Panc1 (cell line): ENCODE data around the gene OGFOD3. TPM values are rescaled to one million over a fixed set of nuclear protein-coding genes. Genes with fewer than 3 reads are reported as not detected.

Experiments
- ATAC-seq: fragments of 200-7000 bp; cut with Tn5 transposase; 2 replicates; pipeline ENCODE4 v1.9.1; 2020; ENCODE audit warnings: mild to moderate bottlenecking, moderate library complexity
- BruUV-seq: library from RNA; stranded (reverse); fragments of 400-500 nt; replicated peaks from 2 replicates; lab custom pipeline; 2021; lab: Mats Ljungman, UMichigan
- CTCF ChIA-PET: fragments of 300-600 bp; sonication (Branson Sonifier 250); formaldehyde crosslinking; loops from one replicate; lab custom pipeline; 2022; ENCODE audit warnings: antibody characterized with exemption; lab: Charles Lee
- POLR2A ChIA-PET: fragments of 300-600 bp; sonication (Branson Sonifier 250); formaldehyde crosslinking; loops from one replicate; lab custom pipeline; 2022; ENCODE audit warnings: antibody characterized with exemption; lab: Charles Lee
- DNase-seq: peaks from one replicate; pipeline ENCODE4 v3.0.0-alpha.2; 2010; ENCODE audit warnings: low read depth, low spot score
- H3K27ac ChIP-seq: 2 replicates; pipeline ENCODE4 v1.5.1; 2011; ENCODE audit warnings: mild to moderate bottlenecking, low read length, inconsistent platforms
- H3K27me3 ChIP-seq: fragments of 200-500 bp; sonication (Bioruptor generic); 2 replicates; pipeline ENCODE4 v1.6.0; 2014; ENCODE audit warnings: low read length, inconsistent platforms; ENCODE audit not compliant: control insufficient read depth, insufficient read depth
- H3K36me3 ChIP-seq: fragments of 200-500 bp; sonication (Bioruptor generic); 2 replicates; pipeline ENCODE4 v1.5.1; 2014; ENCODE audit warnings: inconsistent platforms, mild to moderate bottlenecking, low read length, moderate library complexity; ENCODE audit not compliant: control insufficient read depth, insufficient read depth
- H3K4me1 ChIP-seq: 2 replicates; pipeline ENCODE4 v1.5.1; 2011; ENCODE audit warnings: inconsistent platforms, mild to moderate bottlenecking, low read length, moderate library complexity; ENCODE audit not compliant: control insufficient read depth, insufficient read depth
- H3K4me3 ChIP-seq, 2 experiments: 2 replicates each; pipeline ENCODE4 v1.5.1; 2011 to 2012; ENCODE audit warnings: low read depth in 2 of 2, low read length in 2 of 2, mild to moderate bottlenecking in 2 of 2, inconsistent platforms in 1 of 2, moderate library complexity in 1 of 2
- H3K9me3 ChIP-seq: fragments of 200-500 bp; sonication (Bioruptor generic); 2 replicates; pipeline ENCODE4 v1.5.1; 2014; ENCODE audit warnings: low read depth, mild to moderate bottlenecking, inconsistent platforms, low read length, moderate library complexity; ENCODE audit not compliant: control insufficient read depth, insufficient read depth
- POLR2AphosphoS5 ChIP-seq: IDR thresholded peaks from 2 replicates; pipeline ENCODE4 v1.6.1; 2012; ENCODE audit warnings: mild to moderate bottlenecking, low read depth, low read length, moderate library complexity
- SIN3A ChIP-seq: IDR thresholded peaks from 2 replicates; pipeline ENCODE4 v1.6.1; 2012; ENCODE audit warnings: low read depth, mild to moderate bottlenecking, low read length, moderate library complexity, borderline replicate concordance; ENCODE audit not compliant: insufficient read depth
- TCF7L2 ChIP-seq: IDR thresholded peaks from 2 replicates; pipeline ENCODE4 v1.6.1; 2011; ENCODE audit warnings: mild to moderate bottlenecking, low read depth, low read length, inconsistent platforms
- in situ Hi-C: cut with HindIII; loops from 2 replicates; pipeline ENCODE4 v1.10.0; 2016; ENCODE audit warnings: low sequenced_read_pairs, low pct_unique_long_range_greater_than_20kb
- intact Hi-C: fragments of 100-400 bp; cut with micrococcal nuclease; formaldehyde crosslinking; loops from one replicate; pipeline ENCODE4 v1.10.0; 2022; ENCODE audit not compliant: unreplicated experiment
- total RNA-seq: library from RNA; stranded (reverse); gene quantifications from one replicate; pipeline ENCODE4 v1.2.1, GENCODE V29; 2021; ENCODE audit not compliant: unreplicated experiment
- TF ChIP-seq, protein P1 (sequence below): fragments of 450-650 bp; IDR thresholded peaks from 2 replicates; pipeline ENCODE4 v1.5.1; 2017; ENCODE audit warnings: mild to moderate bottlenecking
- TF ChIP-seq, protein P2 (sequence below), 2 experiments: IDR thresholded peaks; 2 replicates each; pipeline ENCODE4 v1.6.1; 2011 to 2012; ENCODE audit warnings: low read depth in 2 of 2, control low read depth in 1 of 2, low read length in 1 of 2, mild to moderate bottlenecking in 1 of 2, moderate library complexity in 1 of 2; ENCODE audit not compliant: insufficient read depth in 1 of 2

The OGFOD3 gene
- total RNA-seq, 1 experiment from 2014 or later: 53.9 TPM

DNA sequence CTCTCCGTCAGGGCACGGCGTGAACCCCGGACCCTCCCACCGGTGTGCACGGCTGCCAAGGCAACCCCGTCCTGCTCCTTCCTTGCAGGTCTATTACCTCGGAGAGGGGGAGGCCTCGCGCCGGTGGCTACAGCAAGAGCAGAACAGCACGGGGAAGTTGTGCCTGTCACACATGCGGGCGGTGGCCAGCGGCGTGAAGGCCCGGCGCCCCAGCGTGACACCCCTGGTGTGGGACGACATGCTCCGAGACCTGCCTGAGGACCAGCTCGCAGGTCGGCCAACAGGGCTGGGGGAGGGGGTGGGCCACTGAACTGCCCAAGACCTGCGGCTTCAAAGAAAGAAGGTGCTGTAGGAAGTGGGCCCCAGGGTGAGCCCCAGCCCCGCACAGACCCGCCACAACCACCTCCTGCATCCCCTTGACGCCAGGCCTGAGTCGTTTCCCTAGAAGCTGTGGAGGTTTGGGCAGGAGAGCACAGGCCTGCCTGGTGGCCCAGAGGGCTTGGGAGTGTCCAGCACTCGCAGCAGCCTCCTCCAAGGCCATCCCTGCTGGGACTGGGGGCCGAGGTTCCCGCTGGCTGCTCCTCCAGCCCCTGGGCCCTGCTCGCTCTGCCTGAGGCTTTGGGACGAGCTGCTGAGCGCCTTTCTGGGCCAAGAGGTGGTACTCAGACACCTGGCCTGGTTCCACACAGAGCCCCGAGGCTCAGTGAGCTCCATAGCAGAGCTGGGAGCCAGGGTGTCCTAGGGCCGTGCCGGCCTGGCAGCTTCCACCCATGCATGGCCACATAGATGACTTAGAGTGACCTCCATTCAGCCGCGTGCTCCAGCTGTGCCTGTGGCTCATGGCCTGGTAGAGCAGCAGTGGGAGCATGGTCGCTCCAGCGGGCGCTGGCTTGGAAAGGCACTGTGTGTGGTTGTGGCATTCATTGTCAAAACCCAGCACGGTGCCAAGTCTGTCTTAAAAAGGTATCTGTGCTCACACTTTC is 17.5 kb upstream of the OGFOD3 start:
- Histone ChIP-seq H3K27ac (no peak overlapping the region), H3K4me3 (no peak overlapping the region), H3K4me1 (no peaks in the 10 kb centered on the region; the same call in 1 of the 2 replicates), H3K9me3 (no peaks in the 10 kb centered on the region), H3K36me3 (no peaks in the 10 kb centered on the region), H3K27me3 (no peaks in the 10 kb centered on the region)
- TF ChIP-seq POLR2AphosphoS5 (no peak), TCF7L2 (no peak), SIN3A (no peak)
- TF ChIP-seq, protein P1, sequence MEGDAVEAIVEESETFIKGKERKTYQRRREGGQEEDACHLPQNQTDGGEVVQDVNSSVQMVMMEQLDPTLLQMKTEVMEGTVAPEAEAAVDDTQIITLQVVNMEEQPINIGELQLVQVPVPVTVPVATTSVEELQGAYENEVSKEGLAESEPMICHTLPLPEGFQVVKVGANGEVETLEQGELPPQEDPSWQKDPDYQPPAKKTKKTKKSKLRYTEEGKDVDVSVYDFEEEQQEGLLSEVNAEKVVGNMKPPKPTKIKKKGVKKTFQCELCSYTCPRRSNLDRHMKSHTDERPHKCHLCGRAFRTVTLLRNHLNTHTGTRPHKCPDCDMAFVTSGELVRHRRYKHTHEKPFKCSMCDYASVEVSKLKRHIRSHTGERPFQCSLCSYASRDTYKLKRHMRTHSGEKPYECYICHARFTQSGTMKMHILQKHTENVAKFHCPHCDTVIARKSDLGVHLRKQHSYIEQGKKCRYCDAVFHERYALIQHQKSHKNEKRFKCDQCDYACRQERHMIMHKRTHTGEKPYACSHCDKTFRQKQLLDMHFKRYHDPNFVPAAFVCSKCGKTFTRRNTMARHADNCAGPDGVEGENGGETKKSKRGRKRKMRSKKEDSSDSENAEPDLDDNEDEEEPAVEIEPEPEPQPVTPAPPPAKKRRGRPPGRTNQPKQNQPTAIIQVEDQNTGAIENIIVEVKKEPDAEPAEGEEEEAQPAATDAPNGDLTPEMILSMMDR: no peak
- TF ChIP-seq, protein P2, sequence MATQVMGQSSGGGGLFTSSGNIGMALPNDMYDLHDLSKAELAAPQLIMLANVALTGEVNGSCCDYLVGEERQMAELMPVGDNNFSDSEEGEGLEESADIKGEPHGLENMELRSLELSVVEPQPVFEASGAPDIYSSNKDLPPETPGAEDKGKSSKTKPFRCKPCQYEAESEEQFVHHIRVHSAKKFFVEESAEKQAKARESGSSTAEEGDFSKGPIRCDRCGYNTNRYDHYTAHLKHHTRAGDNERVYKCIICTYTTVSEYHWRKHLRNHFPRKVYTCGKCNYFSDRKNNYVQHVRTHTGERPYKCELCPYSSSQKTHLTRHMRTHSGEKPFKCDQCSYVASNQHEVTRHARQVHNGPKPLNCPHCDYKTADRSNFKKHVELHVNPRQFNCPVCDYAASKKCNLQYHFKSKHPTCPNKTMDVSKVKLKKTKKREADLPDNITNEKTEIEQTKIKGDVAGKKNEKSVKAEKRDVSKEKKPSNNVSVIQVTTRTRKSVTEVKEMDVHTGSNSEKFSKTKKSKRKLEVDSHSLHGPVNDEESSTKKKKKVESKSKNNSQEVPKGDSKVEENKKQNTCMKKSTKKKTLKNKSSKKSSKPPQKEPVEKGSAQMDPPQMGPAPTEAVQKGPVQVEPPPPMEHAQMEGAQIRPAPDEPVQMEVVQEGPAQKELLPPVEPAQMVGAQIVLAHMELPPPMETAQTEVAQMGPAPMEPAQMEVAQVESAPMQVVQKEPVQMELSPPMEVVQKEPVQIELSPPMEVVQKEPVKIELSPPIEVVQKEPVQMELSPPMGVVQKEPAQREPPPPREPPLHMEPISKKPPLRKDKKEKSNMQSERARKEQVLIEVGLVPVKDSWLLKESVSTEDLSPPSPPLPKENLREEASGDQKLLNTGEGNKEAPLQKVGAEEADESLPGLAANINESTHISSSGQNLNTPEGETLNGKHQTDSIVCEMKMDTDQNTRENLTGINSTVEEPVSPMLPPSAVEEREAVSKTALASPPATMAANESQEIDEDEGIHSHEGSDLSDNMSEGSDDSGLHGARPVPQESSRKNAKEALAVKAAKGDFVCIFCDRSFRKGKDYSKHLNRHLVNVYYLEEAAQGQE (IDR thresholded peaks at IDR 0.05; ENCODE audit: insufficient read depth in 1 of 2, low read depth in 2 of 2, low read length in 1 of 2): no peak
- ChIA-PET CTCF (no interaction called here), POLR2A (no interaction called here)
- in situ Hi-C loops (no loop called here), intact Hi-C loops (no loop called here)
- BruUV-seq: no TSS peak
- ATAC-seq (0 out of 2 replicates have a peak, but pooled peaks have one; percentile 2), DNase-seq (no peak)

DNA sequence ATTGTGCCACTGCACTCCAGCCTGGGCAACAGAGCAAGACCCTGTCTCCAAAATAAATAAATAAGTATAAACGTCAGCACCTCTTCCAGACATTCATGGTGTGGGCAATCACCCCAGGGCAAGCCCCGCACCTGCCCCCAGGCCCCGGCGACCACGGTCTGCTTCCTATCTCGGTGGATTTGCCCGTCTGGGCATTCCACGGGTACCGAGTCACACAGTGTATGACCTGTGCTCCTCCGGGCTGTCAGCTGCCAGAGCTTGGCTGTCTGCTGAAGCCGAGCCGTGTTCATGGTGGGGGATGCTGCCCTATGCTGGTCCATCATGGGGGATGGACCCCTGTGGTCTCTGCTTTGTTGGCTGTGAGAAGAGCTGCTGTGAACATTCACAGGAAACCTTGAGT is 16.7 kb upstream of the OGFOD3 start:
- no peak for DNase-seq
- in situ Hi-C loops: no loop called here
- POLR2A ChIA-PET: no interaction called here
- H3K36me3 ChIP-seq: no peaks in the 10 kb centered on the region
- intact Hi-C loops: no loop called here
- TF ChIP-seq POLR2AphosphoS5: no peak
- BruUV-seq: no TSS peak
- ATAC-seq: peak; percentile 6; the same call in 1 of the 2 replicates
- no peak overlapping the region for H3K27ac ChIP-seq
- H3K27me3 ChIP-seq: no peaks in the 10 kb centered on the region
- no peak overlapping the region for H3K4me3 ChIP-seq
- no peaks in the 10 kb centered on the region for H3K4me1 ChIP-seq
- H3K9me3 ChIP-seq: no peaks in the 10 kb centered on the region
- CTCF ChIA-PET: no interaction called here

DNA sequence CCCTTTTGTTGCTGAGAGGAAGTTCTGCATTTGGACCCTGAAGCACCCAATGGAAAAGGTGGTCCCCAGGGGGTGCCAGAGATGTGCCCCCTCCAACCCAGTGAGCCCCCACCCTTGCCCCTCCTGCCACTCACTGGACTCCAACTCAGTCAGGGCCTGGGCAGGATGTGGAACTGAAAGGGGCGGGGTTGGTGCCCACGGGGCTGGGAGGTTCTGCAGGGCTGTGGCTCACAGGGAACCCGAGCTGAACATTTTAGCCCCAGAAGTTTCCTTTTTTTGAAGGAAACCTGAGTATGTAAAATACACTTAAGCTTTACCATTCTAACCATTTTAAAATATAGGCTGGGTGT is 15.8 kb upstream of the OGFOD3 start:
- no peak for ATAC-seq
- CTCF ChIA-PET: no interaction called here

More for the DNA sequence above, 15.8 kb upstream of the OGFOD3 start:
- intact Hi-C loops: no loop called here
- H3K36me3 ChIP-seq: no peaks in the 10 kb centered on the region
- H3K27me3 ChIP-seq: no peaks in the 10 kb centered on the region
- in situ Hi-C loops: no loop called here
- no peaks in the 10 kb centered on the region for H3K4me1 ChIP-seq
- no peak overlapping the region for H3K27ac ChIP-seq
- BruUV-seq: no TSS peak
- no peak overlapping the region for H3K4me3 ChIP-seq
- POLR2A ChIA-PET: interaction anchor here (0.6 kb wide), 1 partner anchor 56 kb away, joined by 9 read pairs; no protein-coding TSS in a partner anchor
- TF ChIP-seq, protein P2 (IDR thresholded peaks at IDR 0.05; ENCODE audit: insufficient read depth in 1 of 2, low read depth in 2 of 2, low read length in 1 of 2): no peak
- TF ChIP-seq POLR2AphosphoS5 (no peak), TCF7L2 (no peak), SIN3A (no peak)
- TF ChIP-seq, protein P1: no peak
- H3K9me3 ChIP-seq: no peaks in the 10 kb centered on the region
- no peak for DNase-seq
